ENCODE measurements around the gene ELP5. TPM values are rescaled to one million over a fixed set of nuclear protein-coding genes. Genes with fewer than 3 reads are reported as not detected.
A peak's percentile ranks its signal among the peaks of the same experiment; 100 is the strongest.

Gene ELP5
- polyA plus RNA-seq, 3 donors = 36.1 to 49.5 (median 44.1) TPM

GRCh38 chr17:7214300-7215135 lies 37.5 kb upstream of the ELP5 start:
- intact Hi-C loops (cut with micrococcal nuclease) = loop anchor here in 1 of 2 donors (2.0 to 10.0 kb wide), 3 partner anchors 20 to 190 kb away; partner anchors contain the start of genes CTDNEP1, DVL2, ELP5 and NLGN2
- peaks cover 56 to 59% of the 10 kb centered on the region in 2 donors for H3K4me1 ChIP-seq (ENCODE audit: control insufficient read depth in 1 of 2, insufficient read depth in 2 of 2, low read length in 2 of 2)
- WGBS (ENCODE audit: insufficient coverage) = 0% methylated on average over 31 of the region's 45 CpGs
- H3K4me3 Mint-ChIP-seq = peak overlapping the region; percentile 89 to 90
- no peaks in the 10 kb centered on the region for H3K9me3 Mint-ChIP-seq
- peaks cover 4 to 12% of the 10 kb centered on the region in 2 donors for H3K36me3 Mint-ChIP-seq
- peak; percentile 50 for TF ChIP-seq CTCF (IDR thresholded peaks at IDR 0.05)
- H3K79me2 ChIP-seq (ENCODE audit: insufficient read depth, low read length) = peaks cover 63% of the 10 kb centered on the region
- peak overlapping the region; percentile 69 to 71 for H3K27ac ChIP-seq (ENCODE audit: low read depth in 1 of 2, low read length in 2 of 2)
- no peaks in the 10 kb centered on the region for H3K9me3 ChIP-seq (replicated peaks in 1 of 2; ENCODE audit: control insufficient read depth in 1 of 2, insufficient read depth in 1 of 2, low read length in 2 of 2)
- peak overlapping the region; percentile 78 for H3K4me2 ChIP-seq (replicated peaks; ENCODE audit: extremely low read depth, low read length, poor library complexity, severe bottlenecking)
- no peaks in the 10 kb centered on the region for H3K36me3 ChIP-seq (replicated peaks in 1 of 2; ENCODE audit: control insufficient read depth in 1 of 2, insufficient read depth in 2 of 2, low read length in 2 of 2)
- peak overlapping the region; percentile 39 for H3K9ac ChIP-seq (ENCODE audit: insufficient read depth, low read length, poor library complexity, severe bottlenecking)
- H3K4me3 ChIP-seq (replicated peaks in 1 of 3; ENCODE audit: low read depth in 2 of 3, low read length in 3 of 3) = peak overlapping the region; percentile 46 to 83 (median 62)
- H3K27me3 Mint-ChIP-seq (ENCODE audit: low read depth in 3 of 3) = peaks cover 1 to 11% (median 3%) of the 10 kb centered on the region in 3 donors
- no peaks in the 10 kb centered on the region for H3K27me3 ChIP-seq (ENCODE audit: control insufficient read depth in 2 of 2, insufficient read depth in 2 of 2, low read length in 2 of 2)
- H3K27ac Mint-ChIP-seq = peak overlapping the region; percentile 91 to 100 (median 99)
- DNase-seq = peak; percentile 91 to 96 (median 92)
- no peak overlapping the region for H2AFZ ChIP-seq (ENCODE audit: insufficient read depth, low read depth, low read length, poor library complexity, severe bottlenecking)
- H4K20me1 ChIP-seq (ENCODE audit: insufficient read depth, low read length) = peaks cover 52% of the 10 kb centered on the region
- peaks cover 66% of the 10 kb centered on the region for H3K4me1 Mint-ChIP-seq

GRCh38 chr17:7215136-7215638 lies 36.8 kb upstream of the ELP5 start:
- intact Hi-C loops (cut with micrococcal nuclease) = loop anchor here in 1 of 2 donors (2.0 to 10.0 kb wide), 3 partner anchors 20 to 190 kb away; partner anchors contain the start of genes CTDNEP1, DVL2, ELP5 and NLGN2
- peaks cover 0 to 2% (median 0%) of the 10 kb centered on the region in 7 donors for H3K9me3 Mint-ChIP-seq
- H3K4me3 ChIP-seq (replicated peaks in 1 of 3; ENCODE audit: low read depth in 2 of 3, low read length in 3 of 3) = peak overlapping the region in 2 of 3 experiments; percentile 62 to 83
- H3K4me1 Mint-ChIP-seq = peaks cover 68% of the 10 kb centered on the region
- H3K9ac ChIP-seq (ENCODE audit: insufficient read depth, low read length, poor library complexity, severe bottlenecking) = no peak overlapping the region
- H3K27me3 Mint-ChIP-seq (ENCODE audit: low read depth in 3 of 3) = peaks cover 2 to 11% (median 3%) of the 10 kb centered on the region in 3 donors
- no peak for TF ChIP-seq CTCF (IDR thresholded peaks at IDR 0.05)
- 20% methylated on average over 2 of the region's 9 CpGs for WGBS (ENCODE audit: insufficient coverage)
- peaks cover 63% of the 10 kb centered on the region for H3K79me2 ChIP-seq (ENCODE audit: insufficient read depth, low read length)
- no peak overlapping the region for H2AFZ ChIP-seq (ENCODE audit: insufficient read depth, low read depth, low read length, poor library complexity, severe bottlenecking)
- peaks cover 2 to 9% of the 10 kb centered on the region in 2 donors for H3K36me3 Mint-ChIP-seq
- no peak for DNase-seq
- H3K4me2 ChIP-seq (replicated peaks; ENCODE audit: extremely low read depth, low read length, poor library complexity, severe bottlenecking) = peak overlapping the region; percentile 78
- peak overlapping the region; percentile 89 to 90 for H3K4me3 Mint-ChIP-seq
- H3K27ac ChIP-seq (ENCODE audit: low read depth in 1 of 2, low read length in 2 of 2) = peak overlapping the region; percentile 69 to 71
- no peaks in the 10 kb centered on the region for H3K9me3 ChIP-seq (replicated peaks in 1 of 2; ENCODE audit: control insufficient read depth in 1 of 2, insufficient read depth in 1 of 2, low read length in 2 of 2)
- H3K4me1 ChIP-seq (ENCODE audit: control insufficient read depth in 1 of 2, insufficient read depth in 2 of 2, low read length in 2 of 2) = peaks cover 58 to 63% of the 10 kb centered on the region in 2 donors
- H3K27me3 ChIP-seq (ENCODE audit: control insufficient read depth in 2 of 2, insufficient read depth in 2 of 2, low read length in 2 of 2) = no peaks in the 10 kb centered on the region
- peak overlapping the region in 6 of 7 donors; percentile 94 to 100 (median 99) for H3K27ac Mint-ChIP-seq
- H4K20me1 ChIP-seq (ENCODE audit: insufficient read depth, low read length) = peaks cover 51% of the 10 kb centered on the region
- no peaks in the 10 kb centered on the region for H3K36me3 ChIP-seq (replicated peaks in 1 of 2; ENCODE audit: control insufficient read depth in 1 of 2, insufficient read depth in 2 of 2, low read length in 2 of 2)
